Esophagus squamous epithelium (tissue), 4 donors: ENCODE data around the gene ZNF496.

ENCODE experiments used
- POLR2A ChIP-seq, 4 donors: fragments of 450-650 bp; IDR thresholded peaks; one replicate each; pipeline ENCODE4 v1.6.1; 2017; ENCODE audit warnings: antibody characterized with exemption in 4 of 4, mild to moderate bottlenecking in 4 of 4, moderate library complexity in 3 of 4
- TF ChIP-seq, protein P1 (sequence below), 6 experiments: fragments of 450-650 bp in 4 of 6; fragments of 200-600 bp in 2 of 6; sonication (generic) in 2 of 6; IDR thresholded peaks; one replicate each; pipeline ENCODE4 v1.5.1; 2016 to 2019; ENCODE audit warnings: antibody characterized with exemption in 6 of 6, mild to moderate bottlenecking in 4 of 6, moderate library complexity in 4 of 6

DNA sequence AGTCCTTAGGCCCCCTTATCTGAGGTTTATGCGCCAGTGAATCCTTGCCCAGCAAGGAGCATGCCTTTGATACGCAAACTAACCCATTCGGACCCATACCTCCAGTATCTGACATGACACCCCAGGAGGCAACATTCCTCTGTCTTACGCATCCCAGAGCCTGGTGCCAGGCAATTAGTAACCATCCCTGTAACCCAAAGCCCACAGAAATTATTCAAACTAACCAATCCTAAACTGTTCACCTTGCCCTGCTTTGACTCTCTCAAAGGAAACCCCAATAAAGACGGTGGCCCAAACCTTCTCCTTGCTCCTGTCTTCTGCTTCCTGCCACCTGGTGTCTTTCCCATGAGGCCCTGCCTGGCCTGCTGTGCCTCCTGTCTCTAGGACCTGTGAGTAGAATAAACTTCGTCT lies 36.4 kb downstream of the ZNF496 start:
- TF ChIP-seq, protein P1, sequence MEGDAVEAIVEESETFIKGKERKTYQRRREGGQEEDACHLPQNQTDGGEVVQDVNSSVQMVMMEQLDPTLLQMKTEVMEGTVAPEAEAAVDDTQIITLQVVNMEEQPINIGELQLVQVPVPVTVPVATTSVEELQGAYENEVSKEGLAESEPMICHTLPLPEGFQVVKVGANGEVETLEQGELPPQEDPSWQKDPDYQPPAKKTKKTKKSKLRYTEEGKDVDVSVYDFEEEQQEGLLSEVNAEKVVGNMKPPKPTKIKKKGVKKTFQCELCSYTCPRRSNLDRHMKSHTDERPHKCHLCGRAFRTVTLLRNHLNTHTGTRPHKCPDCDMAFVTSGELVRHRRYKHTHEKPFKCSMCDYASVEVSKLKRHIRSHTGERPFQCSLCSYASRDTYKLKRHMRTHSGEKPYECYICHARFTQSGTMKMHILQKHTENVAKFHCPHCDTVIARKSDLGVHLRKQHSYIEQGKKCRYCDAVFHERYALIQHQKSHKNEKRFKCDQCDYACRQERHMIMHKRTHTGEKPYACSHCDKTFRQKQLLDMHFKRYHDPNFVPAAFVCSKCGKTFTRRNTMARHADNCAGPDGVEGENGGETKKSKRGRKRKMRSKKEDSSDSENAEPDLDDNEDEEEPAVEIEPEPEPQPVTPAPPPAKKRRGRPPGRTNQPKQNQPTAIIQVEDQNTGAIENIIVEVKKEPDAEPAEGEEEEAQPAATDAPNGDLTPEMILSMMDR (IDR thresholded peaks at IDR 0.05): no peak
- TF ChIP-seq POLR2A (IDR thresholded peaks at IDR 0.05): no peak
